Measurements from ENCODE around the gene RALGAPA1.
"Not testable (repeated sequence)": the region's sequence is repeated elsewhere in the genome, so short reads cannot be mapped to it uniquely, and the experiment has no call there.

DNA sequence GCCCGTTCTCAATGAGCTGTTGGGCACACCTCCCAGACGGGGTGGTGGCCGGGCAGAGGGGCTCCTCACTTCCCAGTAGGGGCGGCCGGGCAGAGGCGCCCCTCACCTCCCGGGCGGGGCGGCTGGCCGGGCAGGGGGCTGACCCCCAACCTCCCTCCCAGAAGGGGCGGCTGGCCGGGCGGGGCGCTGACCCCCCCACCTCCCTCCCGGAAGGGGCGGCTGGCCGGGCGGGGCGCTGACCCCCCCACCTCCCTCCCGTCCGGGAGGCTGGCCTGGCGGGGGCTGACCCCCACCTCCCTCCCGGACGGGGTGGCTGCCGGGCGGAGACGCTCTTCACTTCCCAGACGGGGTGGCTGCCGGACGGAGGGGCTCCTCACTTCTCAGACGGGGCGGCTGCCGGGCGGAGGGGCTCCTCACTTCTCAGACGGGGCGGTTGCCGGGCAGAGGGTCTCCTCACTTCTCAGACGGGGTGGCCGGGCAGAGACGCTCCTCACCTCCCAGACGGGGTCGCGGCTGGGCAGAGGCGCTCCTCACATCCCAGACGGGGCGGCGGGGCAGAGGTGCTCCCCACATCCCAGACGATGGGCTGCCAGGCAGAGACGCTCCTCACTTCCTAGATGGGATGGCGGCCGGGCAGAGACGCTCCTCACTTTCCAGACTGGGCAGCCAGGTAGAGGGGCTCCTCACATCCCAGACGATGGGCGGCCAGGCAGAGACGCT lies 15.5 kb upstream of the RALGAPA1 start:
- not testable (repeated sequence) for TF ChIP-seq SMC3 (IDR thresholded peaks at IDR 0.05; ENCODE audit: low read length); JUNB (CRISPR knock-in tag; IDR thresholded peaks at IDR 0.05; ENCODE audit: borderline replicate concordance); YY1 (IDR thresholded peaks at IDR 0.05; ENCODE audit: insufficient read depth, insufficient replicate concordance, low read depth, low read length); ZNF713 (CRISPR knock-in tag; IDR thresholded peaks at IDR 0.05); POLR2A (IDR thresholded peaks at IDR 0.05; ENCODE audit: insufficient read depth in 1 of 2, low read depth in 2 of 2, low read length in 2 of 2)
- TF ChIP-seq, protein P1, sequence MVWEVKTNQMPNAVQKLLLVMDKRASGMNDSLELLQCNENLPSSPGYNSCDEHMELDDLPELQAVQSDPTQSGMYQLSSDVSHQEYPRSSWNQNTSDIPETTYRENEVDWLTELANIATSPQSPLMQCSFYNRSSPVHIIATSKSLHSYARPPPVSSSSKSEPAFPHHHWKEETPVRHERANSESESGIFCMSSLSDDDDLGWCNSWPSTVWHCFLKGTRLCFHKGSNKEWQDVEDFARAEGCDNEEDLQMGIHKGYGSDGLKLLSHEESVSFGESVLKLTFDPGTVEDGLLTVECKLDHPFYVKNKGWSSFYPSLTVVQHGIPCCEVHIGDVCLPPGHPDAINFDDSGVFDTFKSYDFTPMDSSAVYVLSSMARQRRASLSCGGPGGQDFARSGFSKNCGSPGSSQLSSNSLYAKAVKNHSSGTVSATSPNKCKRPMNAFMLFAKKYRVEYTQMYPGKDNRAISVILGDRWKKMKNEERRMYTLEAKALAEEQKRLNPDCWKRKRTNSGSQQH (CRISPR knock-in tag; IDR thresholded peaks at IDR 0.05; ENCODE audit: low read depth), result not testable (repeated sequence)
- TF ChIP-seq, protein P2, sequence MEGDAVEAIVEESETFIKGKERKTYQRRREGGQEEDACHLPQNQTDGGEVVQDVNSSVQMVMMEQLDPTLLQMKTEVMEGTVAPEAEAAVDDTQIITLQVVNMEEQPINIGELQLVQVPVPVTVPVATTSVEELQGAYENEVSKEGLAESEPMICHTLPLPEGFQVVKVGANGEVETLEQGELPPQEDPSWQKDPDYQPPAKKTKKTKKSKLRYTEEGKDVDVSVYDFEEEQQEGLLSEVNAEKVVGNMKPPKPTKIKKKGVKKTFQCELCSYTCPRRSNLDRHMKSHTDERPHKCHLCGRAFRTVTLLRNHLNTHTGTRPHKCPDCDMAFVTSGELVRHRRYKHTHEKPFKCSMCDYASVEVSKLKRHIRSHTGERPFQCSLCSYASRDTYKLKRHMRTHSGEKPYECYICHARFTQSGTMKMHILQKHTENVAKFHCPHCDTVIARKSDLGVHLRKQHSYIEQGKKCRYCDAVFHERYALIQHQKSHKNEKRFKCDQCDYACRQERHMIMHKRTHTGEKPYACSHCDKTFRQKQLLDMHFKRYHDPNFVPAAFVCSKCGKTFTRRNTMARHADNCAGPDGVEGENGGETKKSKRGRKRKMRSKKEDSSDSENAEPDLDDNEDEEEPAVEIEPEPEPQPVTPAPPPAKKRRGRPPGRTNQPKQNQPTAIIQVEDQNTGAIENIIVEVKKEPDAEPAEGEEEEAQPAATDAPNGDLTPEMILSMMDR (CRISPR knock-in tag; IDR thresholded peaks at IDR 0.05), result not testable (repeated sequence)
